ENCODE results near the gene C6orf89. TPM values are rescaled to one million over a fixed set of nuclear protein-coding genes. Genes with fewer than 3 reads are reported as not detected.

The C6orf89 gene
- total RNA-seq, 1 experiment from 2014 or later: 22.6 TPM

DNA sequence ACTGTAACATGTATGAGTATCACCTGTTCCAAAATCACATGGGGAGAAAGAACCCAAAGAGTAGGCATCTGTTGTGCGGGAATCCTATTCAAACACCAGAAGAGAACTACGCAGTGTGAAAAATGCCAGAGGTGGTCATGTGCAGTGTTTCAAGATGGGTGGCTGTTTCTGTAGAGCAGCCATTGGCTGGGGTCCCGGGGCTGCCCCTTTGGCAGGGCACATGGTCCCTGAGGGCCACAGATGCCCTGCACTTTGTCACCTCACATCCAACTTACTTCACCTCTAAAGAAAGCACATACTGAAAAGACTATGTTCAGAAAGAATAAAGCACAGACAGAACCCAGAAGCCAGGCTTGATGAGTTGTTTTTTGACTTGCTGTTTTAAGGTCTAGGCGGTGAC lies 87.9 kb downstream of the C6orf89 start:
- TF ChIP-seq EZH2 (IDR thresholded peaks at IDR 0.05; ENCODE audit: borderline replicate concordance, low read depth, low read length, poor library complexity, severe bottlenecking): no peak
- TF ChIP-seq, protein P1, sequence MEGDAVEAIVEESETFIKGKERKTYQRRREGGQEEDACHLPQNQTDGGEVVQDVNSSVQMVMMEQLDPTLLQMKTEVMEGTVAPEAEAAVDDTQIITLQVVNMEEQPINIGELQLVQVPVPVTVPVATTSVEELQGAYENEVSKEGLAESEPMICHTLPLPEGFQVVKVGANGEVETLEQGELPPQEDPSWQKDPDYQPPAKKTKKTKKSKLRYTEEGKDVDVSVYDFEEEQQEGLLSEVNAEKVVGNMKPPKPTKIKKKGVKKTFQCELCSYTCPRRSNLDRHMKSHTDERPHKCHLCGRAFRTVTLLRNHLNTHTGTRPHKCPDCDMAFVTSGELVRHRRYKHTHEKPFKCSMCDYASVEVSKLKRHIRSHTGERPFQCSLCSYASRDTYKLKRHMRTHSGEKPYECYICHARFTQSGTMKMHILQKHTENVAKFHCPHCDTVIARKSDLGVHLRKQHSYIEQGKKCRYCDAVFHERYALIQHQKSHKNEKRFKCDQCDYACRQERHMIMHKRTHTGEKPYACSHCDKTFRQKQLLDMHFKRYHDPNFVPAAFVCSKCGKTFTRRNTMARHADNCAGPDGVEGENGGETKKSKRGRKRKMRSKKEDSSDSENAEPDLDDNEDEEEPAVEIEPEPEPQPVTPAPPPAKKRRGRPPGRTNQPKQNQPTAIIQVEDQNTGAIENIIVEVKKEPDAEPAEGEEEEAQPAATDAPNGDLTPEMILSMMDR (conservative IDR thresholded peaks at IDR 0.05; ENCODE audit: low read depth, low read length): no peak
- intact Hi-C loops (cut with micrococcal nuclease; ENCODE audit: unreplicated experiment): no loop called here
- ChIA-PET CTCF (no interaction called here), POLR2A (ENCODE audit: low non-redundant PET) (no interaction called here)
- H3K27ac ChIP-seq (ENCODE audit: low read depth, low read length, poor library complexity, severe bottlenecking): no peak overlapping the region
- DNase-seq (ENCODE audit: low spot score): no peak
- H3K27me3 ChIP-seq (replicated peaks; ENCODE audit: insufficient read depth, low read depth, low read length, poor library complexity): no peaks in the 10 kb centered on the region
- no peak overlapping the region for H3K4me3 ChIP-seq (ENCODE audit: low read depth, low read length, poor library complexity, severe bottlenecking)
- no peaks in the 10 kb centered on the region for H3K4me1 ChIP-seq (ENCODE audit: insufficient read depth, low read length, poor library complexity, severe bottlenecking)
- no peaks in the 10 kb centered on the region for H3K9me3 ChIP-seq (ENCODE audit: low read depth, low read length, poor library complexity, severe bottlenecking)
- peaks cover 98% of the 10 kb centered on the region for H3K36me3 ChIP-seq (ENCODE audit: insufficient read depth, low read length, poor library complexity, severe bottlenecking)
- BruUV-seq (replicated peaks): no TSS peak

DNA sequence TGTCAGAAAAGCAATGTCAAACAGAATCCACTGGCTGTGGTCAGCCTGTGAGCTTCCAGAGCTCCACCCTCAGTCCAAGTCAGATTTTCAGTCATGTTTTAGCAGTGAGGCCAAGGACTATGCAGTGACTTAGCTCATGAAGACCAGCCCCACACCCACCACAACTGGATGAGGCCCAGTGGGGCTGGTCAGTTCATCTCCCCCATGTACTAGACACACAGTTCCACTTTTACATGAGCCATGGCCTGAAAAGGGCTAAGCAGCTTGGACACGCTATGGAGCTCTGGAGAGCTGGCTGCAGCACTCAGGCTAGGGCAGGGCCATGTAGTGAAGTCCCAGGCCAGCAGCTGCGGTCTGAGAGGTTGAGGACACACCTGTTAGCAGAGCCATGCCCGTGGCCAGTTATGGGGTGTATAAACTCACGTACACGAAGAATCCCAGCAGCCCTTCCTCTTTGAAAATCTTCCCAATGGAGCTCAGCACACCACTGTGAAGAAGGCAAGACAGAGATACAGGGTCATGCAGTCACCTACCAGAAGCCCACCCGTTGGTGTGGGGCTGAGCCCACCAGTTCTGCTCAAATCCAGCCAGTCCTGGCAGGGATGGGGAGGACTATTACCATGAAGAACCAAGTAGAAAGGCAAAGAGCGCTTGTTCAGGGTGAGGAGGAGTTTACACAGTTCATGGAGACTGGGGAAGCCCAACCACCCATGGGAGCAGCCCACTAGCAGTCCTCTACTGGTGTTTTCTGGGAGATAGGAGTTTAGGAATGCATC lies 89.7 kb downstream of the C6orf89 start:
- ChIA-PET CTCF (no interaction called here), POLR2A (ENCODE audit: low non-redundant PET) (no interaction called here)
- H3K4me1 ChIP-seq (ENCODE audit: insufficient read depth, low read length, poor library complexity, severe bottlenecking): no peaks in the 10 kb centered on the region
- no peak overlapping the region for H3K4me3 ChIP-seq (ENCODE audit: low read depth, low read length, poor library complexity, severe bottlenecking)
- no peaks in the 10 kb centered on the region for H3K27me3 ChIP-seq (replicated peaks; ENCODE audit: insufficient read depth, low read depth, low read length, poor library complexity)
- H3K36me3 ChIP-seq (ENCODE audit: insufficient read depth, low read length, poor library complexity, severe bottlenecking): peaks cover 84% of the 10 kb centered on the region
- intact Hi-C loops (cut with micrococcal nuclease; ENCODE audit: unreplicated experiment): no loop called here
- DNase-seq (ENCODE audit: low spot score): no peak
- H3K9me3 ChIP-seq (ENCODE audit: low read depth, low read length, poor library complexity, severe bottlenecking): no peaks in the 10 kb centered on the region
- no TSS peak for BruUV-seq (replicated peaks)
- H3K27ac ChIP-seq (ENCODE audit: low read depth, low read length, poor library complexity, severe bottlenecking): no peak overlapping the region
- no peak for TF ChIP-seq EZH2 (IDR thresholded peaks at IDR 0.05; ENCODE audit: borderline replicate concordance, low read depth, low read length, poor library complexity, severe bottlenecking)
- TF ChIP-seq, protein P1 (conservative IDR thresholded peaks at IDR 0.05; ENCODE audit: low read depth, low read length): no peak

DNA sequence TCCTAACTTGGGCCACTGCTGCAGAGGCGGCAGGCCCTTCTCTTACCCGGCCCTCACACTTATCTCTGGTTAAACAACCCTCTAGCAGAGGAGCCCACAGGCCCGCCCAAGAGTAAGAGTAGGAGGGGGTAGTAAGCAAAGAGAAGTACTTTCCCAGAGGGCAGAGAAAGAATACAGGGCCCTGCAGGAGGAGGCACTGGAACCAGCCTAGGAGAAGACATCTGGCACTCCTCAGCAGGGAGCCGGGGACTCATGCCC lies 90.2 kb downstream of the C6orf89 start:
- Histone ChIP-seq H3K27me3 (replicated peaks; ENCODE audit: insufficient read depth, low read depth, low read length, poor library complexity) (no peaks in the 10 kb centered on the region), H3K4me1 (ENCODE audit: insufficient read depth, low read length, poor library complexity, severe bottlenecking) (no peaks in the 10 kb centered on the region), H3K27ac (ENCODE audit: low read depth, low read length, poor library complexity, severe bottlenecking) (no peak overlapping the region), H3K9me3 (ENCODE audit: low read depth, low read length, poor library complexity, severe bottlenecking) (no peaks in the 10 kb centered on the region), H3K4me3 (ENCODE audit: low read depth, low read length, poor library complexity, severe bottlenecking) (no peak overlapping the region), H3K36me3 (ENCODE audit: insufficient read depth, low read length, poor library complexity, severe bottlenecking) (peaks cover 82% of the 10 kb centered on the region)
- CTCF ChIA-PET: no interaction called here
- BruUV-seq (replicated peaks): no TSS peak
- POLR2A ChIA-PET (ENCODE audit: low non-redundant PET): no interaction called here
- no peak for DNase-seq (ENCODE audit: low spot score)
- TF ChIP-seq, protein P1 (conservative IDR thresholded peaks at IDR 0.05; ENCODE audit: low read depth, low read length): no peak
- TF ChIP-seq EZH2 (IDR thresholded peaks at IDR 0.05; ENCODE audit: borderline replicate concordance, low read depth, low read length, poor library complexity, severe bottlenecking): no peak
- intact Hi-C loops (cut with micrococcal nuclease; ENCODE audit: unreplicated experiment): no loop called here
